HepG2 (cell line): ENCODE data around the gene B3GNT7. TPM values are rescaled to one million over a fixed set of nuclear protein-coding genes. Genes with fewer than 3 reads are reported as not detected.
A peak's percentile ranks its signal among the peaks of the same experiment; 100 is the strongest.

Experiments
- ATAC-seq: fragments of 200-7000 bp; cut with Tn5 transposase; 3 replicates; pipeline ENCODE4 v1.9.1; 2020; ENCODE audit warnings: mild to moderate bottlenecking, moderate library complexity
- BruUV-seq: library from RNA; stranded (reverse); fragments of 400-500 nt; replicated peaks from 2 replicates; lab custom pipeline; 2021; lab: Mats Ljungman, UMichigan
- CTCF ChIA-PET: fragments of 300-600 bp; formaldehyde crosslinking; extraction: SDS; loops from one replicate; lab custom pipeline; 2021; ENCODE audit warnings: low total read pairs, inconsistent platforms, low intra/inter-chr PET ratio; lab: Yijun Ruan, JAX
- POLR2A ChIA-PET: fragments of 350-600 bp; sonication (Branson Sonifier 250); formaldehyde crosslinking; loops from one replicate; lab custom pipeline; 2020; ENCODE audit warnings: antibody characterized with exemption, inconsistent platforms; lab: Yijun Ruan, JAX
- DNase-seq: peaks from one replicate; pipeline ENCODE4 v3.0.0-alpha.2; 2015; ENCODE audit warnings: low spot score
- FAIRE-seq: peaks from 3 replicates; lab custom pipeline; 2011; peaks lifted over from hg19 to GRCh38; lab: Jason Lieb, UNC
- H2AFZ ChIP-seq: one replicate; pipeline ENCODE4 v1.6.1; 2011; ENCODE audit warnings: low read length, inconsistent platforms
- H3K27ac ChIP-seq: fragments of 300-600 bp; 3 replicates; pipeline ENCODE4 v1.8.0; 2011; ENCODE audit warnings: mixed run types, mild to moderate bottlenecking, mixed read lengths, low read length, inconsistent platforms; ENCODE audit not compliant: insufficient read depth; ENCODE audit errors: extremely low read length
- H3K27me3 ChIP-seq, 2 experiments: fragments of 200-600 bp in 1 of 2; 2 replicates in 1 of 2; 3 replicates in 1 of 2; pipeline versions ENCODE4 v1.6.0 to v1.8.0; 2011; ENCODE audit warnings: low read length in 2 of 2, mild to moderate bottlenecking in 2 of 2, moderate library complexity in 2 of 2, inconsistent platforms in 1 of 2; ENCODE audit not compliant: insufficient read depth in 2 of 2, control insufficient read depth in 1 of 2
- H3K36me3 ChIP-seq, 2 experiments: fragments of 200-600 bp in 1 of 2; replicated peaks in 1 of 2; 2 replicates in 1 of 2; 3 replicates in 1 of 2; pipeline versions ENCODE4 v1.5.1 to v1.8.0; 2011; ENCODE audit warnings: low read length in 2 of 2, inconsistent platforms in 1 of 2; ENCODE audit not compliant: insufficient read depth in 2 of 2, control insufficient read depth in 1 of 2
- H3K4me1 ChIP-seq: 2 replicates; pipeline ENCODE4 v1.5.1; 2012; ENCODE audit warnings: low read length, inconsistent platforms; ENCODE audit not compliant: insufficient read depth
- H3K4me2 ChIP-seq: 2 replicates; pipeline ENCODE4 v1.6.0; 2011; ENCODE audit warnings: low read depth, low read length, inconsistent platforms
- H3K4me3 ChIP-seq, 3 experiments: fragments of 200-600 bp in 1 of 3; sonication (generic), shearing (Covaris generic) in 1 of 3; replicated peaks in 1 of 3; 2 replicates each; pipeline ENCODE4 v1.5.1; 2011 to 2016; ENCODE audit warnings: low read length in 3 of 3, inconsistent platforms in 2 of 3, low read depth in 2 of 3, mild to moderate bottlenecking in 2 of 3, control low read depth in 1 of 3, mixed read lengths in 1 of 3; ENCODE audit not compliant: insufficient read depth in 1 of 3
- H3K79me2 ChIP-seq: one replicate; pipeline ENCODE4 v1.6.1; 2011; ENCODE audit warnings: low read length, inconsistent platforms; ENCODE audit not compliant: insufficient read depth
- H3K9ac ChIP-seq: 2 replicates; pipeline ENCODE4 v1.6.0; 2011; ENCODE audit warnings: mild to moderate bottlenecking, low read depth, low read length, inconsistent platforms; ENCODE audit not compliant: insufficient read depth
- H3K9me3 ChIP-seq: 2 replicates; pipeline ENCODE4 v1.5.1; 2012; ENCODE audit warnings: mild to moderate bottlenecking, low read length
- H4K20me1 ChIP-seq: 2 replicates; pipeline ENCODE4 v1.6.0; 2011; ENCODE audit warnings: inconsistent platforms, mild to moderate bottlenecking, low read length, moderate library complexity; ENCODE audit not compliant: insufficient read depth
- ELF3 ChIP-seq: IDR thresholded peaks from 2 replicates; pipeline ENCODE4 v1.6.1; 2016; ENCODE audit warnings: missing genetic modification reagents, missing compliant biosample characterization
- FOXK1 ChIP-seq: sonication (generic); formaldehyde crosslinking; IDR thresholded peaks from 2 replicates; pipeline ENCODE4 v1.4.0; 2020; ENCODE audit warnings: low read depth, missing genetic modification reagents, borderline replicate concordance
- KAT8 ChIP-seq: IDR thresholded peaks from 2 replicates; pipeline ENCODE4 v1.6.1; 2016; ENCODE audit warnings: missing genetic modification reagents, missing compliant biosample characterization
- KLF11 ChIP-seq: IDR thresholded peaks from 2 replicates; pipeline ENCODE4 v1.6.1; 2016; ENCODE audit warnings: missing compliant biosample characterization
- MED1 ChIP-seq: sonication (generic); formaldehyde crosslinking; IDR thresholded peaks from 2 replicates; pipeline ENCODE4 v1.4.0; 2020; ENCODE audit warnings: missing genetic modification reagents
- PLRG1 ChIP-seq: fragments of 450-650 bp; conservative IDR thresholded peaks from 2 replicates; pipeline ENCODE4 v1.6.1; 2016
- RCOR2 ChIP-seq: IDR thresholded peaks from 2 replicates; pipeline ENCODE4 v1.6.1; 2016; ENCODE audit warnings: missing biosample characterization, missing genetic modification reagents
- SNAPC2 ChIP-seq: sonication (generic); formaldehyde crosslinking; IDR thresholded peaks from 2 replicates; pipeline ENCODE4 v1.8.1; 2022; ENCODE audit warnings: mild to moderate bottlenecking, missing genetic modification reagents
- TAF15 ChIP-seq: fragments of 200-400 bp; formaldehyde crosslinking; IDR thresholded peaks from one replicate; pipeline ENCODE4 v1.6.1; 2018; ENCODE audit warnings: mild to moderate bottlenecking, low read depth, low read length; ENCODE audit not compliant: poor library complexity, severe bottlenecking
- TARDBP ChIP-seq: sonication (generic); formaldehyde crosslinking; IDR thresholded peaks from 2 replicates; pipeline ENCODE4 v1.8.0; 2022; ENCODE audit warnings: mild to moderate bottlenecking, missing genetic modification reagents
- TMF1 ChIP-seq: sonication (generic); formaldehyde crosslinking; IDR thresholded peaks from 2 replicates; pipeline ENCODE4 v1.8.1; 2022; ENCODE audit warnings: low read depth, missing genetic modification reagents
- ZNF230 ChIP-seq: sonication (generic); formaldehyde crosslinking; IDR thresholded peaks from 2 replicates; pipeline ENCODE4 v1.4.0; 2020; ENCODE audit warnings: mild to moderate bottlenecking, missing genetic modification reagents
- ZNF724P ChIP-seq: sonication (generic); formaldehyde crosslinking; IDR thresholded peaks from 2 replicates; pipeline ENCODE4 v1.8.0; 2022; ENCODE audit warnings: missing genetic modification reagents, borderline replicate concordance
- ZNF773 ChIP-seq: sonication (generic); formaldehyde crosslinking; IDR thresholded peaks from 2 replicates; pipeline ENCODE4 v1.4.0; 2020; ENCODE audit warnings: missing genetic modification reagents, borderline replicate concordance
- WGBS: methylation state at CpG from one replicate; pipeline ENCODE4 v1.1.6; 2017; ENCODE audit warnings: low lambda C conversion rate; 5-methylcytosine and 5-hydroxymethylcytosine counted together
- in situ Hi-C: cut with HindIII; loops from 2 replicates; pipeline ENCODE4 v1.10.0; 2017; ENCODE audit warnings: low pct_unique_long_range_greater_than_20kb; ENCODE audit not compliant: extremely low pct_ligation_motif_present
- intact Hi-C: fragments of 100-400 bp; cut with micrococcal nuclease; formaldehyde crosslinking; loops from one replicate; pipeline ENCODE4 v1.10.0; 2022; ENCODE audit not compliant: unreplicated experiment
- polyA plus RNA-seq, 8 experiments: library from polyadenylated mRNA; depleted of rRNA in 3 of 8; stranded (reverse) in 7 of 8; unstranded in 1 of 8; fragments of >200 nt; fragmentation: Illumina TruSeq in 4 of 8; extraction: Trizol in 4 of 8; gene quantifications; 2 replicates each; pipeline versions ENCODE4 v1.2.1 to v1.2.3, GENCODE V29; 2011 to 2016; ENCODE audit warnings: low read depth in 4 of 8, missing spikeins in 1 of 8, mixed read lengths in 1 of 8; ENCODE audit not compliant: insufficient read depth in 1 of 8
- total RNA-seq, 5 experiments: library from RNA; depleted of rRNA; stranded (reverse); fragments of >200 nt; fragmentation: Illumina TruSeq; extraction: Trizol; gene quantifications; 2 replicates each; pipeline ENCODE4 v1.2.3, GENCODE V29; 2016; ENCODE audit warnings: low read depth in 1 of 5
- TF ChIP-seq, protein P1 (sequence below): sonication (generic); formaldehyde crosslinking; IDR thresholded peaks from 2 replicates; pipeline ENCODE4 v1.8.0; 2022; ENCODE audit warnings: missing genetic modification reagents, mild to moderate bottlenecking, moderate library complexity, borderline replicate concordance

The B3GNT7 gene
- total and polyA plus RNA-seq, 2 of the 13 experiments (the other 11 are each of a cell fraction or from before 2014, with no cell fraction given), result 0.04 to 0.24 TPM

DNA sequence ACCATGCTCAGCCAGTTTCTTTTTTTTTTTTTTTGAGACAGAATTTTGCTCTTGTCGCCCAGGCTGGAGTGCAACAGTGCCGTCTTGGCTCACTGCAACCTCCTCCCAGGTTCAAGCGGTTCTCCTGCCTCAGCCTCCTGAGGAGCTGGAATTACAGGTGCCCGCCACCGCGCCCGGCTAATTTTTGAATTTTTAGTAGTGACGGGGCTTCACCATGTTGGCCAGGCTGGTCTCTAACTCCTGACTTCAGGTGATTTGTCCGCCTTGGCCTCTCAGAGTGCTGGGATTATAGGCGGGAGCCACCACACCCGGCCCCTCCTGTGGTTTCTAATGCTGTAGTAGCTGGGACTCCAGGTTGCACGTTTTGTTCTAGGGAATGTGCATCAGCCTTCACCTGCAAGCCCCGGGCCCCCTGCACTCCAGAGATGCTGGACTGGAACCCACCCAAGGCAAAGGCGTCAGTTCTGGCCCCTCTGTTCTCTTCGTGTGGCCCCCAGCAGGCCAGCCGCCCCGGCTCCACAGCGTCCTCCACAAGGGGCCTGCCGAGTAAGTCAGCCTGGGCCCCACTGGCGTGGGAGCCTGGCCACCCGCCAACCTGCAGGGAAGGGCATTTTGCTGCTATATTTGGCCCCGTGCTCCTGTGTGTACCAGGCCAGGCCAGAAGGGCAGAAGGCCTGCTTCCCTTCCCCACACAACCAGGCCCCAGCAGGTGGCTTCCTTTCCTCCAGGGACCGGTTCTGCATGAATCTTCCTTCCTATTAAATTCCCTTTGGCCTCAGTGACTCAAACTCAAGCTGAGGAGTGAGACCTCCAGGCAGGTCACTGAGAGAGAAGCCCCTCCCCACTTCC lies 25.7 kb upstream of the B3GNT7 start (continued):
- TF ChIP-seq, protein P1, sequence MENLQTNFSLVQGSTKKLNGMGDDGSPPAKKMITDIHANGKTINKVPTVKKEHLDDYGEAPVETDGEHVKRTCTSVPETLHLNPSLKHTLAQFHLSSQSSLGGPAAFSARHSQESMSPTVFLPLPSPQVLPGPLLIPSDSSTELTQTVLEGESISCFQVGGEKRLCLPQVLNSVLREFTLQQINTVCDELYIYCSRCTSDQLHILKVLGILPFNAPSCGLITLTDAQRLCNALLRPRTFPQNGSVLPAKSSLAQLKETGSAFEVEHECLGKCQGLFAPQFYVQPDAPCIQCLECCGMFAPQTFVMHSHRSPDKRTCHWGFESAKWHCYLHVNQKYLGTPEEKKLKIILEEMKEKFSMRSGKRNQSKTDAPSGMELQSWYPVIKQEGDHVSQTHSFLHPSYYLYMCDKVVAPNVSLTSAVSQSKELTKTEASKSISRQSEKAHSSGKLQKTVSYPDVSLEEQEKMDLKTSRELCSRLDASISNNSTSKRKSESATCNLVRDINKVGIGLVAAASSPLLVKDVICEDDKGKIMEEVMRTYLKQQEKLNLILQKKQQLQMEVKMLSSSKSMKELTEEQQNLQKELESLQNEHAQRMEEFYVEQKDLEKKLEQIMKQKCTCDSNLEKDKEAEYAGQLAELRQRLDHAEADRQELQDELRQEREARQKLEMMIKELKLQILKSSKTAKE (CRISPR knock-in tag), result no peak

- POLR2A ChIA-PET, result no interaction called here
- DNase-seq, result no peak
- no TSS peak for BruUV-seq
These were observed 25.1 kb upstream of the B3GNT7 start for GRCh38 chr2:231370429-231370748.

More at GRCh38 chr2:231370429-231370748, 25.1 kb upstream of the B3GNT7 start:
- Histone ChIP-seq H3K4me2 (no peak overlapping the region), H3K9me3 (no peaks in the 10 kb centered on the region), H3K27ac (no peak overlapping the region), H4K20me1 (no peaks in the 10 kb centered on the region)
- CTCF ChIA-PET, result no interaction called here
- TF ChIP-seq PLRG1 (no peak), ZNF230 (no peak), TARDBP (CRISPR knock-in tag) (no peak), FOXK1 (CRISPR knock-in tag) (no peak), SNAPC2 (CRISPR knock-in tag) (no peak), KAT8 (CRISPR knock-in tag) (no peak), ELF3 (CRISPR knock-in tag) (no peak), KLF11 (no peak), TAF15 (no peak), RCOR2 (no peak), TMF1 (no peak), ZNF773 (CRISPR knock-in tag) (no peak), ZNF724P (no peak), MED1 (CRISPR knock-in tag) (no peak)
- TF ChIP-seq, all 625 proteins: peak for 0
- Histone ChIP-seq H3K9ac (no peak overlapping the region), H3K36me3 (no peaks in the 10 kb centered on the region), H3K4me3 (no peak overlapping the region), H2AFZ (no peak overlapping the region), H3K79me2 (no peaks in the 10 kb centered on the region), H3K27me3 (no peaks in the 10 kb centered on the region), H3K4me1 (peaks cover 9% of the 10 kb centered on the region)
- FAIRE-seq (no peak), ATAC-seq (peak; percentile 7; the same call in 2 of the 3 replicates)
- intact Hi-C loops, result no loop called here
- 92% methylated on average over 2 of the region's 6 CpGs for WGBS
- in situ Hi-C loops, result no loop called here
